DMS79 (cell line): Measurements from ENCODE around the gene STX11.
"Not testable (repeated sequence)": the region's sequence is repeated elsewhere in the genome, so short reads cannot be mapped to it uniquely, and the experiment has no call there.

Experiments
- DNase-seq: peaks from one replicate; lab custom pipeline; 2025; lab: John Stamatoyannopoulos, UW

Gene STX11

DNA sequence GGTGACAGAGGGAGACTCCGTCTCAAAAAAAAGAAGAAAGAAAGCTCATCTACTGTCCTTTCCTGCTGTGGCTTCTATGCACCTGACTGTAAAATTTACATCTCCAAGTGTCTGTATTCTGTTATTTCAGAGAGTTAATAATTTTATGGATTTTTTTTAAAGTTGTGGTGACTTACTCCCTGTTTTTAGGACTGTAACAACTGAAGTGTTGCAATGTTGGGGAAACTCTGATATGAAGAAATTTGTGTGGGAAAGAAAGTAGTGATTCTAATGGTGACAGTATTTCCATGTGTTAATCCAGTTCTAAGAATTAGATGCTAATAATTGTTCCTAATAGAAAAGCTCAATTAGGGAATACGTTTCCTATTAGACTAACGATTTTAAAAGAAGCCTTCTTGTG is 27.4 kb downstream of the STX11 start:
- no peak for DNase-seq

DNA sequence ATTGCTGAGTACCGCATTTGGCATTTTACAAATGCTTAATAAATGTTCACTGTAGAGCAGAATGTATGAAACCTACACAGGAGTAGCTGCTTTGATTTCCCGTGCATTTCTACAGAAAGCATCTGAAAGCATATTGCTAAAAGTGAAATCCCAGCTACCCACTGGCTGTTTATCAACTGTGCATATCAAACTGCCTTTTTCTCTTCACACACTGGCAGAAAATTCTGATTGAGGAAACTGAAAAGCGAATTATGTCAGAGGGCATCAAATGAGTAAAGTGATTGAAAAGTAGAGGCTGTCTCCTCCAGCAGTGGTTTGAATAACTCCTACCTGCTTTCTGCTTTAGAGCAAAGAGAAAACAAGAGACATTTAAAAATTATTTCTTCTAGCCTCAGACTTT is 28.0 kb downstream of the STX11 start:
- DNase-seq = no peak

DNA sequence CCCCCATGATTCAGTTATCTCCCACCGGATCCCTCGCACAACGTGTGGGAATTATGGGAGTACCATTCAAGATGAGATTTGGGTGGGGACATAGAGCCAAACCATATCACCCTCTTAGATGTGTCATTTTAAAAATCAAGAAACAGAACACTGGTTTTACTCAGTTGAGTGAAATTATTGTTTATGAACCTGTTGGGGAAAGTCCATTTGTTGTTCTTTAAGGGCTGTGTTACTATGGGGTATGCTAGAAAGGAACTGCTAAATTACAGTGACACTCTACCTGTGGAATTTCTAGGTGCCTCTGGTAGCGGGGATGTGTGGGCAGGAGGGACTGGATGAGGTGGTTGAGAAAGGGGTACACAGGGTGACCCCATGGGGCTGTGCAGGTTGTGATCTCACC is 28.9 kb downstream of the STX11 start:
- DNase-seq = no peak

DNA sequence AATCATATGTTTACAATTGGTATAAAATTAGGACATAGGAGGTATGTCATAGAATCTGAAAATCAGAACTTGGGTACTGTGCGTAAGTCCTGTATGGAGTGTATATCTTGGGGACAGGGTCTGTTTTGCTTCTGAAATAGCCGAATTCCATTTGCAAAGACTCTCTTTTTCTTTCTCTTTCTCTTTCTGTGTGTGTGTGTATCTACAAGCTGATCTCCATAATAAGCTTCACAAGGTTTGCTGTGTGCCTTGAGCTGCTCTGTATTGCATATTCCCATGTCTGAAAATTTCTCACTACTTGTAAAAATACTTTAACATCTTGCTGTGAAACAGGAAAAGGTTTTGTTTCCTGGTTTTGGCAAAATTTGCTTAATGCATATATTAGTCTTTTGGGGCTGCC is 29.5 kb downstream of the STX11 start:
- no peak for DNase-seq

GRCh38 chr6:144180354-144180753 is 30.0 kb downstream of the STX11 start:
- not testable (repeated sequence) for DNase-seq

DNA sequence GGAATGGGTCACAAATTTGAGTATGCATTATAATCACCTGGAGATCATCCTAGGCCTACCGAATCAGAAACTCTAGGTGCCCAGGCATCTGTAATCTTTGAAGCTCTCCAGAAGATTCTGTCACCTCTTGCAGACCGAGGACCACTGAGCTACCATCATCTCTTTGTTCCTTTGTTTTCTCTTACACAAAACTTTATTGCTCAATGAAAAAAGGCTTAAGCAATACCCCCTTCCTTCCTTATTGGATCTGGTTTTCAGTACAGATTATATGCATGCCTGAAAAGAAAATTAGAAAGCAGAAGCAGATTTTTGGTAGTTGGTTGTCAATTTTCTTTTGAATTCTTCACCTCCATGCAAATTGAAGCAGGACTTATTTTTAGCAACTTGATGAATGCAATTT is 31.3 kb downstream of the STX11 start:
- no peak for DNase-seq

DNA sequence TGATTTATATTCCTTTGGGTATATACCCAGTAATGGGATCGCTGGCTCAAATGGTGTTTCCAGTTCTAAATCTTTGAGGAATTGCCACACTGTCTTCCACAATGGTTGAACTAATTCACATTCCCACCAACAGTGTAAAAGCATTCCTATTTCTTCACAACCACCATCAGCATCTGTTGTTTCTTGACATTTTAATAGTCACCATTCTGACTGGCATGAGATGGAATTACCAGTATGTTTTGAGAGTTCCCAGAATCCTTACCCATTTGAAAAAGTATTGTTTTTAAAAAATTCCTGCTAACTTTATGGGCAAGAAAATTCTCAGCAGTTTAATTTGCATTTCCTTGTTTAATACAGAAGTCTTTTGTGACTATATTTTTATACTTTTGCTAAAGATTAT is 33.9 kb downstream of the STX11 start:
- DNase-seq = not testable (repeated sequence)

DNA sequence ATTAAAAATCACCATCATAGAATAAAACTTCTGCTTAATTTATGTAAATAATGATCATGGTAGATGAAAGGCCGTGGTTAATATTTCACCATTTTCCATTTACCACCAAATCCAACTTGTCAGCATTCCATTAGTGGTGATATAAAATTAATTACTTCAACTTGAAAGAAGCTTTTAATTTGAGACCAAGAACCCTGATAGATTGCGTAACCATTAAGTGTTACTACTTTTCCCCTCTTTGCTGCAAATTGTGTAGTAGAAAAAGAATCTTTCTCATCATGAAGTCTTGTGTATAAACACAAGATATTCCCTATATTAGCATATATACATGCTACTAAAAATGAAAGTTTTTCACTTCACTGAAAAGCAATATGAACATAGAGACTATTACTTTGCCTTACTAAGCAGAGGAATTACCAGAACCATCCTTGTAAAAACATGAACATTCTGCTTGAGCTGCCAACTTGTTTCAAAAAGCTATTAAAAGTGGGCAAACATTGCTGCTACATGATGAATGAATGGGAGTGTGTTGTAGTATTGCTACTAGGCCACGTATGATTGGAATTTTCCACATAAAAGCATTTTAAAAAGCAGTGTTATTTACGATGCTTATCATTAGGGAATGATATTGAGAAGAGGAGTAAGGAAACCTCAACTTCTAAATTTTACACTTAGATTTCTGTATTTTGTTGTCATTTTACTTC is 35.0 kb downstream of the STX11 start:
- DNase-seq = no peak

DNA sequence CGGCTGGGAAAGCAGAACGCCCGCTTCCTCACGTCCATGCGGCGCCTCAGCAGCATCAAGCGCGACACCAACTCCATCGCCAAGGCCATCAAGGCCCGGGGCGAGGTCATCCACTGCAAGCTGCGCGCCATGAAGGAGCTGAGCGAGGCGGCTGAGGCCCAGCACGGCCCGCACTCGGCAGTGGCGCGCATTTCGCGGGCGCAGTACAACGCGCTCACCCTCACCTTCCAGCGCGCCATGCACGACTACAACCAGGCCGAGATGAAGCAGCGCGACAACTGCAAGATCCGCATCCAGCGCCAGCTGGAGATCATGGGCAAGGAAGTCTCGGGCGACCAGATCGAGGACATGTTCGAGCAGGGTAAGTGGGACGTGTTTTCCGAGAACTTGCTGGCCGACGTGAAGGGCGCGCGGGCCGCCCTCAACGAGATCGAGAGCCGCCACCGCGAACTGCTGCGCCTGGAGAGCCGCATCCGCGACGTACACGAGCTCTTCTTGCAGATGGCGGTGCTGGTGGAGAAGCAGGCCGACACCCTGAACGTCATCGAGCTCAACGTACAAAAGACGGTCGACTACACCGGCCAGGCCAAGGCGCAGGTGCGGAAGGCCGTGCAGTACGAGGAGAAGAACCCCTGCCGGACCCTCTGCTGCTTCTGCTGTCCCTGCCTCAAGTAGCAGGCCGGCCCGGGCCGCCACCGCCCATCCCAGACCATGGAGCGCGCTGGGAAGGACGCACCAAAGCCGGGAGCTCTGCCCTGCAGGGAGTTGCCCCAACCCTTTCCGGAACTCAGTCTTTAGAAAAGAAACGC is 36.7 kb downstream of the STX11 start:
- no peak for DNase-seq

DNA sequence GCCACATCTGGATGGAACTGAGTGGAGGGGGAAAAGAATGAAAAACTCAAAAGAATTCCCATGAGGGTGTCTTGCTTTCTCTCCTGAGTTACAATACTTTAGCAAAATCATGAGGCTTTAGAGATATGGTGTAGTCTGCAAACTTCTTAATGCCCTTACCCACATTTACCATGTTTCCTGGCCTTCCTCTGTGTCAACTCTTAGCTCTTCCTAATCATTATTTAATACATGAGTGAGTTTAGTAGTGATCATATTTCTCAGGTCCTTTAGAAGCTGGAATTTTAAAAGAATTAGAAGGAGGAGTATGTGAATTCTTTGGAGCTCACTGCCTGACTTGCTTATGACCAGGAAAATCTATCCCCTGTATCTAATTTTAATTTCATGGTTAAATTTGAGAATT is 39.0 kb downstream of the STX11 start:
- no peak for DNase-seq

DNA sequence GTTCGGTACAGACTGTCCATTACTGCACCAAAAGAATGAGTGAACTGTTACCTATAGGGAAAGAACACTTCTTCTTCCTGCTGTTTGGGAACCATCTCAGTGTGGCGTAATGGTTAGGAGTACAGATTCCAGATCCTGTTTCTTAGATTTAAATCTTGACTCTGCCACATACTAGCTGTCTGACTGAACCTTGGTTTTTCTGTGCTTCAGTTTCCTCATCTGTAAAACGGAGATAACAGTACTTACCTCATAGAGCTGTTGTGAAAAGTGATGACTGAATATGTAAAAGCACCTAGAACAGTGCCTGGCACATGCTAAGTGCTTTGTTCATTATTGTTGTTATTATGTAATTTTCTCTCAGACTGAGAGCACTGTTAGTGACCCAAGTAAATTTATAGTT is 39.8 kb downstream of the STX11 start:
- DNase-seq = no peak

DNA sequence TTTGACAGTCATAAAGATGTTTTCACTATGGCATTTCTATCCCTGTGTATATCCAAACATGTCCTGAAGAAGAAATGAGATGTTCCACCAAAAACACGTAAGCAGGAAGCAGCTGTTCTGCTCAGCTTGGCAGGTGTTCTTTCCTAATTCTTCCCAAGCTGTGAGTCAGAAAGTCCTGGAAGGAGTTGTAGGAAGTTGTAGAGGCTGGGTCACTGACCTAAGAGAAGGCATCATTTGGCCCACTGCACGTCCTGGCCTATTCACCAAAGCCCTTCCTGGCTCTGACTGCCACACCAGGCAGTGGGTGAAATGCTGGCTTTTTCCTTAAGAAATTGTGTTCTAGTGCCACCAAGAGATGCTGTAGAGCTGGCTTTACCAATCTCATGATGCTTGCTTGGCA is 40.3 kb downstream of the STX11 start:
- DNase-seq = no peak

GRCh38 chr6:144193181-144193580 is 42.9 kb downstream of the STX11 start:
- no peak for DNase-seq

GRCh38 chr6:144194293-144194810 is 44.0 kb downstream of the STX11 start:
- no peak for DNase-seq

- no peak for DNase-seq
Measured at GRCh38 chr6:144195671-144196270, 45.5 kb downstream of the STX11 start.

DNA sequence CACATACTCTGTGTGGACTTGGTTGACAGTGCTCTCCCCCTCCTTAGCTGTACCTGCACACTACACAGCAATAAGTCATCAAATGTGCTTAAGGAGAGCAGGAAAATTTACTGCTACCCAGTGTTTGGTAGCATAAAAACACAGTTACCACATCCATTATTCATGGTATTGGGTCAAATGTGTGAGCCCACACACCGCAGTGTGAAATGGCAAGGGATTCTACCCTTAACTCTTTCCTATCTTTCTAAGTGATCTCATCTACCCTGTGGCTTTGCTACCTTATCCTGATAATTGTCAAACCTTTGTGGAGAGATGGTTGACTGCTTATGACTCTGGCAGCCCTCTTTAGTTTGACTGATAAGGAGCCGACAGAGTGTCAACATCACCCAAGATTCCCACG is 47.6 kb downstream of the STX11 start:
- no peak for DNase-seq

DNA sequence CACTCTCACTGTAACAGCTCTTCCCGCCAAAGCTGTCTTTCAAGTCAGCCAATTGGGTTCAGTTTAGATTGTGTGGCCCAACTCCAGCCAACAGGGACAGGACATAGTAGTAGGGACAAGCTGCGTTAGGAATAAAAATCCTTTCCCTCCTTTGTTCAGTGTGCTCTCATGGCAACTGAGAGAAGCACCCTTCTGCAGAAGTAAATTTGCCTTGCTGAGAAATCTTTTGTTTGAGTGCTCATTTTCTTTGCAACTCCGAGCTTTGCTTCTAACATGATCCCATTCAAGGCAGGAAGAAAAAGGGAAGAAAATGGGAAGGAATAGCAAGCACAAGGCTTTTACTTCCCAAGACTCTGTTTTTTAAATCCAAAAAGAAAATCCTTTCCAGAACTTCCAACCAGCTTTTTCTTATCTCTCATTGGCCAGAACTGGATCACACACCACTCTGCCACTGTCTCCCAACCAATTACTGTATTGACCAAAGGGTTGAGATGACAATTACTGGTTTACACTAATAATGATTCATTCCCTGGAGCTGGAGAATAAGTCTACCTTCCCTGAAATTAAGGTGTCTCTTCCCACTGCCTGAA is 52.7 kb downstream of the STX11 start:
- DNase-seq = no peak

GRCh38 chr6:144211160-144211559 is 60.8 kb downstream of the STX11 start:
- no peak for DNase-seq

DNA sequence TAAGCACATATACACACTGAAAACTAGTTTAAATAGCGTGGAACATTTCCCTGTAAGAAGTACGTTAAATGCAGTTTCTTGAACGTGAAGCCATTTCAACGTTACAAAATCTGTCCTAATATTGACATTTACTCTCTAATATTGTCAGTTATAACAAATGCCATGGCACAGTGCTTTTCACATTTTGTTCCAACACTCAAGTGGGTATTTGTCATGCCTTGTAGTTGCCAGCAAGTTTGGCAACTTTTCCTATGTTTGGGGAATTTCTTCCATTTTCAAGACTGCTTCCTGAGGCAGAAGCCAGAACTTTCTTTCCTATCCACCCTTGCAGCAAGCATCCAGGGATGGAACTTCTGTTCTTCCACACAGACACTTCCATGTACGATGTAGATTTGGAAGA is 63.0 kb downstream of the STX11 start:
- no peak for DNase-seq

GRCh38 chr6:144214029-144214428 is 63.7 kb downstream of the STX11 start:
- no peak for DNase-seq

DNA sequence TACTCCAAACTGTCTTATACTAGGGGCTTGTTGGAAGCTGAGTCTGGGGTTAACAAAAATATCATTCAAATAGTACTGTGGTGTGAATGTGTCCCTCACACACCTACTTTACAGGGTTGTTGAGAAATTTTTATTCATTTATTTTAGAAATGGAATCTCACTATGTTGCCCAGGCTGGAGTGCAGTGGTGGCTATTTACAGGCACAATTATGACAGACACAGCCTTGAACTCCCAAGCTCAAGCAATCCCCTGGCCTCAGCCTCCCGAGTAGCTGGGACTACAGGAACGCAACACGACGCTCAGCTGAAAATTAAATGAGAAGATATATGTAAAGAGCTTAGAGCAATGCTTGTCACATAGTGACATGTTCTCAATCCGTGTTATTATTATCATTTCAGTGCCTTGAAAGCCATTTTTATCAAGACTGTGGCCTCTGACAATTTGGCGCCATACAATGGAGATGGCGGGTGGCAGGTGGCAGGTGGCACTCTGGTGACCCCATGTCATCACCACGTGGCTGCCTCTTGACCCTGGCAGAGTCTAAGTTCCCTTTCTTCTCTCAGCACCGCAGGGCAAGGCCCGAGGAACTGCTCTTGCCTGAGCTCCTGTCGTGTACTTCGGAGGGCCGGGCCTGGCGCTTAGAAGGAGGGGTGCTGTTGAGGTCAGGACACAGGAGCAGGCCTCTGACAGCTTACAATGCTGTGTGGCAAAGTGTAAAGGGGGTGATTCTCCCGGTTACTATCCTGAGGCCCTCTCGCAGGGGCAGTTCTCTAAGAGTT is 64.5 kb downstream of the STX11 start:
- no peak for DNase-seq

DNA sequence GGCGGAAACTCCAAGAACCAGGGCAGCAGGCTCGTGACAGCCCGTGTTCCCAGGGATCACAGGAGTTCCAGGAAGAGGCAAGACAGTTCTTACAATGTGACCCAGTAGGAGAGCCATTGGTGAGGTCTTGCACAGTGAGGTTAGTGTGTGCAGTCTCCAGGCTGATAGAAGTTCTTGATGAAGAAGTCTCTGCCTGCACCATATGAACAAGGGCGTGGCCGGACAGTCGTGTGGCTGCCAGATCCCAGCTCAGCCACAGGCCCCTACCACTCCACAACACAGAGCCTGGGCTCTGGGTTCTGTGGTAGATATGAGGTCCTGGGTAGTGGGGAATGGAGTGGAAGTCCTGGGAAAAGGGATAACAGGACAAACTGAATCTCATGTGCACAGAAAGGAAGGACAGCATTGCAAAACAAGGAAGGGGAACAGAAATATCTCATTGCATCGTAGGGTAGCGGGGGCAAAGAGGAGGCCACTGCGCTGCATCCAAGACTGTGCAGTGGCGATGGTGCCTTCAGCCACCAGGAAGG is 65.2 kb downstream of the STX11 start:
- DNase-seq = no peak
